ENCODE results near the gene LPP.

The LPP gene

GRCh38 chr3:188539631-188540194 is 385.8 kb downstream of the LPP start:
- no peak for DNase-seq (ENCODE audit: low spot score)

GRCh38 chr3:188542196-188542595 is 388.2 kb downstream of the LPP start:
- DNase-seq (ENCODE audit: low spot score): no peak

GRCh38 chr3:188544012-188544411 is 390.1 kb downstream of the LPP start:
- DNase-seq (ENCODE audit: low spot score): no peak

- DNase-seq (ENCODE audit: low spot score): no peak
These were observed 393.1 kb downstream of the LPP start for GRCh38 chr3:188546835-188547670.

GRCh38 chr3:188553569-188553968 is 399.6 kb downstream of the LPP start:
- peak; percentile 34 for DNase-seq (ENCODE audit: low spot score)

- DNase-seq (ENCODE audit: low spot score): no peak
These were observed 400.4 kb downstream of the LPP start for GRCh38 chr3:188554404-188554803.

- DNase-seq (ENCODE audit: low spot score): no peak
These were observed 403.3 kb downstream of the LPP start for GRCh38 chr3:188557235-188557634.

GRCh38 chr3:188558343-188559071 is 404.6 kb downstream of the LPP start:
- no peak for DNase-seq (ENCODE audit: low spot score)

GRCh38 chr3:188559072-188559429 is 405.1 kb downstream of the LPP start:
- DNase-seq (ENCODE audit: low spot score): no peak

- peak; percentile 53 for DNase-seq (ENCODE audit: low spot score)
These were observed 405.9 kb downstream of the LPP start for GRCh38 chr3:188559856-188560255.

GRCh38 chr3:188562144-188562543 is 408.2 kb downstream of the LPP start:
- no peak for DNase-seq (ENCODE audit: low spot score)

- no peak for DNase-seq (ENCODE audit: low spot score)
These were observed 413.7 kb downstream of the LPP start for GRCh38 chr3:188567478-188568195.

GRCh38 chr3:188568736-188569135 is 414.8 kb downstream of the LPP start:
- DNase-seq (ENCODE audit: low spot score): no peak

- no peak for DNase-seq (ENCODE audit: low spot score)
These were observed 417.7 kb downstream of the LPP start for GRCh38 chr3:188571531-188572095.

- peak; percentile 34 for DNase-seq (ENCODE audit: low spot score)
These were observed 419.5 kb downstream of the LPP start for GRCh38 chr3:188573291-188573940.

GRCh38 chr3:188573956-188574355 is 420.0 kb downstream of the LPP start:
- peak; percentile 64 for DNase-seq (ENCODE audit: low spot score)

GRCh38 chr3:188574885-188575284 is 420.9 kb downstream of the LPP start:
- DNase-seq (ENCODE audit: low spot score): peak; percentile 99

- peak; percentile 93 for DNase-seq (ENCODE audit: low spot score)
These were observed 421.5 kb downstream of the LPP start for GRCh38 chr3:188575501-188575900.

GRCh38 chr3:188577539-188577938 is 423.6 kb downstream of the LPP start:
- DNase-seq (ENCODE audit: low spot score): no peak

- no peak for DNase-seq (ENCODE audit: low spot score)
These were observed 424.8 kb downstream of the LPP start for GRCh38 chr3:188578576-188579363.
